K562 (cell line): ENCODE results near the gene MUC15. TPM values are rescaled to one million over a fixed set of nuclear protein-coding genes. Genes with fewer than 3 reads are reported as not detected.

ENCODE experiments used
- ARID3B ChIP-seq: fragments of 250-450 bp; sonication (Bioruptor Pico); IDR thresholded peaks from 2 replicates; pipeline ENCODE4 v1.4.0; 2020; ENCODE audit warnings: borderline replicate concordance
- CHD7 ChIP-seq: fragments of 200-600 bp; sonication (generic); IDR thresholded peaks from one replicate; pipeline ENCODE4 v1.6.1; 2012; ENCODE audit warnings: mild to moderate bottlenecking, low read depth, low read length, inconsistent platforms
- CREBBP ChIP-seq: IDR thresholded peaks from one replicate; pipeline ENCODE4 v1.6.1; 2012; ENCODE audit warnings: low read depth, mild to moderate bottlenecking, control low read depth, inconsistent platforms, low read length
- ETS2 ChIP-seq: IDR thresholded peaks from 2 replicates; pipeline ENCODE4 v1.6.1; 2016; ENCODE audit warnings: borderline replicate concordance, missing genetic modification characterization, mild to moderate bottlenecking, moderate library complexity, missing compliant biosample characterization; ENCODE audit not compliant: poor library complexity, severe bottlenecking
- MIER1 ChIP-seq: fragments of 450-650 bp; IDR thresholded peaks from 2 replicates; pipeline ENCODE4 v1.6.1; 2016; ENCODE audit warnings: antibody characterized with exemption, mild to moderate bottlenecking, low read depth
- SAFB2 ChIP-seq: fragments of 200-400 bp; formaldehyde crosslinking; IDR thresholded peaks from 2 replicates; pipeline ENCODE4 v1.6.1; 2018; ENCODE audit warnings: borderline replicate concordance, low read length, low read depth, moderate library complexity; ENCODE audit not compliant: severe bottlenecking
- polyA plus RNA-seq, 8 experiments: library from polyadenylated mRNA; depleted of rRNA in 4 of 8; stranded (reverse) in 5 of 8; unstranded in 3 of 8; fragments of >200 nt; fragmentation: Nextera tagmentation in 2 of 8; fragmentation: Illumina TruSeq in 1 of 8; extraction: Ambion mirVana in 2 of 8; extraction: Trizol in 1 of 8; gene quantifications; 2 replicates each; pipeline versions ENCODE4 v1.2.1 to v1.2.3, GENCODE V29; 2011 to 2014; ENCODE audit warnings: inconsistent platforms in 1 of 8, missing spikeins in 1 of 8
- total RNA-seq, 7 experiments: library from RNA; depleted of rRNA in 6 of 7; stranded (reverse); fragments of >200 nt in 6 of 7; fragmentation: Illumina TruSeq in 2 of 7; extraction: Trizol in 2 of 7; gene quantifications; 2 replicates each; pipeline versions ENCODE4 v1.2.1 to v1.2.3, GENCODE V29; 2011 to 2021; ENCODE audit warnings: low replicate concordance in 1 of 7
- TF ChIP-seq, protein P1 (sequence below): fragments of 250-450 bp; sonication (Bioruptor Pico); IDR thresholded peaks from 2 replicates; pipeline ENCODE4 v1.4.0; 2020; ENCODE audit warnings: mild to moderate bottlenecking, moderate library complexity
- TF ChIP-seq, protein P2 (sequence below): fragments of 450-650 bp; IDR thresholded peaks from 2 replicates; pipeline ENCODE4 v1.6.1; 2018; ENCODE audit warnings: mild to moderate bottlenecking, low read depth; ENCODE audit not compliant: partially characterized antibody

Gene MUC15
- total and polyA plus RNA-seq, 9 of the 15 experiments (the other 6 are each of a cell fraction or from before 2014, with no cell fraction given) = 0.36 to 1.4 (median 0.65) TPM; not detected in 1

GRCh38 chr11:26541870-26542269 lies 30.2 kb downstream of the MUC15 start (continued):
- TF ChIP-seq, protein P1, sequence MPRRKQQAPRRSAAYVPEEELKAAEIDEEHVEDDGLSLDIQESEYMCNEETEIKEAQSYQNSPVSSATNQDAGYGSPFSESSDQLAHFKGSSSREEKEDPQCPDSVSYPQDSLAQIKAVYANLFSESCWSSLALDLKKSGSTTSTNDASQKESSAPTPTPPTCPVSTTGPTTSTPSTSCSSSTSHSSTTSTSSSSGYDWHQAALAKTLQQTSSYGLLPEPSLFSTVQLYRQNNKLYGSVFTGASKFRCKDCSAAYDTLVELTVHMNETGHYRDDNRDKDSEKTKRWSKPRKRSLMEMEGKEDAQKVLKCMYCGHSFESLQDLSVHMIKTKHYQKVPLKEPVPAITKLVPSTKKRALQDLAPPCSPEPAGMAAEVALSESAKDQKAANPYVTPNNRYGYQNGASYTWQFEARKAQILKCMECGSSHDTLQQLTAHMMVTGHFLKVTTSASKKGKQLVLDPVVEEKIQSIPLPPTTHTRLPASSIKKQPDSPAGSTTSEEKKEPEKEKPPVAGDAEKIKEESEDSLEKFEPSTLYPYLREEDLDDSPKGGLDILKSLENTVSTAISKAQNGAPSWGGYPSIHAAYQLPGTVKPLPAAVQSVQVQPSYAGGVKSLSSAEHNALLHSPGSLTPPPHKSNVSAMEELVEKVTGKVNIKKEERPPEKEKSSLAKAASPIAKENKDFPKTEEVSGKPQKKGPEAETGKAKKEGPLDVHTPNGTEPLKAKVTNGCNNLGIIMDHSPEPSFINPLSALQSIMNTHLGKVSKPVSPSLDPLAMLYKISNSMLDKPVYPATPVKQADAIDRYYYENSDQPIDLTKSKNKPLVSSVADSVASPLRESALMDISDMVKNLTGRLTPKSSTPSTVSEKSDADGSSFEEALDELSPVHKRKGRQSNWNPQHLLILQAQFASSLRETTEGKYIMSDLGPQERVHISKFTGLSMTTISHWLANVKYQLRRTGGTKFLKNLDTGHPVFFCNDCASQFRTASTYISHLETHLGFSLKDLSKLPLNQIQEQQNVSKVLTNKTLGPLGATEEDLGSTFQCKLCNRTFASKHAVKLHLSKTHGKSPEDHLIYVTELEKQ (CRISPR knock-in tag) = no peak
- TF ChIP-seq, protein P2, sequence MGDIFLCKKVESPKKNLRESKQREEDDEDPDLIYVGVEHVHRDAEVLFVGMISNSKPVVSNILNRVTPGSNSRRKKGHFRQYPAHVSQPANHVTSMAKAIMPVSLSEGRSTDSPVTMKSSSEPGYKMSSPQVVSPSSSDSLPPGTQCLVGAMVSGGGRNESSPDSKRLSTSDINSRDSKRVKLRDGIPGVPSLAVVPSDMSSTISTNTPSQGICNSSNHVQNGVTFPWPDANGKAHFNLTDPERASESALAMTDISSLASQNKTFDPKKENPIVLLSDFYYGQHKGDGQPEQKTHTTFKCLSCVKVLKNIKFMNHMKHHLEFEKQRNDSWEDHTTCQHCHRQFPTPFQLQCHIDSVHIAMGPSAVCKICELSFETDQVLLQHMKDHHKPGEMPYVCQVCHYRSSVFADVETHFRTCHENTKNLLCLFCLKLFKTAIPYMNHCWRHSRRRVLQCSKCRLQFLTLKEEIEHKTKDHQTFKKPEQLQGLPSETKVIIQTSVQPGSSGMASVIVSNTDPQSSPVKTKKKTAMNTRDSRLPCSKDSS = no peak
- TF ChIP-seq ETS2 (tag) = no peak
- TF ChIP-seq ARID3B (CRISPR knock-in tag) = no peak
- no peak for TF ChIP-seq SAFB2
- no peak for TF ChIP-seq CREBBP
- no peak for TF ChIP-seq MIER1
- TF ChIP-seq CHD7 = no peak
- TF ChIP-seq, all 486 proteins: peak for 0
